Anterior cingulate cortex (tissue), 58 donors: Measurements from ENCODE around the gene LRIF1.
"Not testable (repeated sequence)": the region's sequence is repeated elsewhere in the genome, so short reads cannot be mapped to it uniquely, and the experiment has no call there.

ENCODE experiments used
- DNase-seq, 58 donors: peaks; one replicate each; lab custom pipeline; 2025; lab: John Stamatoyannopoulos, UW

Gene LRIF1

GRCh38 chr1:110951161-110951560 is 12.6 kb downstream of the LRIF1 start:
- no peak for DNase-seq

- DNase-seq = no peak
Observed at GRCh38 chr1:110948038-110948810, 15.5 kb downstream of the LRIF1 start.

GRCh38 chr1:110945626-110946025 is 18.1 kb downstream of the LRIF1 start:
- no peak for DNase-seq

DNA sequence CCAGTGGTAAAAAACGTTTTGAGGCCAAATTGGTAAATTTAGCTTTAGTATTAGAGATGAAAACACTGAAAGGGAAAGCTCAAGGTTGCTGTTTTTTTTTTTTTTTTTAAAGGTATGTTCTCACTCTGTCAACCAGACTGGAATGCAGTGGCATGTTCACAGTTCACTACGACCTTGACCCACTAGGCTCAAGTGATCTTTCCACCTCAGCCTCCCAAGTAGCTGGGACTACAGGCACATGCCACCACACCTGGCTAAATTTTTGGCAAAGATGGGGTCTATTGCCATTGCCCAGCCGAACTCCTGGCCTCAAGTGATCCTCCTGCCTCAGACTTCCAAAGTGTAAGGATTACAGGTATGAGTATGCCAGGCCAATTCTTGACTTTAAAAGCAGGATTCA is 18.9 kb downstream of the LRIF1 start:
- no peak for DNase-seq

- DNase-seq = no peak
Observed at GRCh38 chr1:110936567-110936966, 27.2 kb downstream of the LRIF1 start.

DNA sequence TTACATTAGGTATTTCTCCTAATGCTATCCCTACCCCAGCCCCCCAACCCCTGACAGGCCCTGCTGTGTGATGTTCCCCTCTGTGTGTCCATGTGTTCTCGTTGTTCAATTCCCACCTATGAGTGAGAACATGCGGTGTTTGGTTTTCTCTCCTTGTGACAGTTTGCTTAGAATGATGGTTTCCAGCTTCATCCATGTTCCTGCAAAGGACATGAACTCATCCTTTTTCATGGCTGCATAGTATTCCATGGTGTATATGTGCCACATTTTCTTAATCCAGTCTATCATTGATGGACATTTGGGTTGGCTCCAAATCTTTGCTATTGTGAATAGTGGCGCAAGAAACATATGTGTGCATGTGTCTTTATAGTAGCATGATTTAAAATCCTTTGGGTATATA is 32.6 kb downstream of the LRIF1 start:
- not testable (repeated sequence) for DNase-seq

GRCh38 chr1:110928904-110929303 is 34.8 kb downstream of the LRIF1 start:
- DNase-seq = no peak

GRCh38 chr1:110928191-110928590 is 35.5 kb downstream of the LRIF1 start:
- no peak for DNase-seq

DNA sequence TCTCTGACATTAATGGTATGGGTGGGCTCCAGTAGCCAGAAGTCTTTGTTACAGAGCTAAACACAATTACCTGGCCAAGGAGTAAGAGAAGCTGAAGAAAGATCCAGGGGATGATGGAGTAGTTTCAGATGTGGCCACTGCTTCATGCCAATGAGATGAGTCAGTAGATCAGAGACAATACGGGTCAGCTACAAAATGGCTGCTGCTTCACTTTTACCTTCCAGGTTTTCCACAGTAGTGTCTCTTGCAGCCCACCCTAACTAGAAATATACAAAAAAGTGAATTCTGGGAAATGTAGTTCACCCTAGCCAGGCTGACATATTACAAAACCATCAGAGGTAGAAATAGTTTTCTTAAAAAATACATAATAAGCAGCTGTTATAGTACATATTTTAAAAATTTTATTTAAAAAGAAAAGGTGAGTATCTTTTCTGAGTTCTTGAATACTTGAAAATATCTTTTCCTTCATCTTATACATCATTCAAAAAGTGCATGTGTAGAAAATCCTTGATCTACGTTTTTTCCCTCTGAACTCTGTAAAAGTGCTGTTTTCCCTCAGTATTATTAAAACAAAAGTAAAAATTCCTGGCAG is 36.1 kb downstream of the LRIF1 start:
- no peak for DNase-seq

DNA sequence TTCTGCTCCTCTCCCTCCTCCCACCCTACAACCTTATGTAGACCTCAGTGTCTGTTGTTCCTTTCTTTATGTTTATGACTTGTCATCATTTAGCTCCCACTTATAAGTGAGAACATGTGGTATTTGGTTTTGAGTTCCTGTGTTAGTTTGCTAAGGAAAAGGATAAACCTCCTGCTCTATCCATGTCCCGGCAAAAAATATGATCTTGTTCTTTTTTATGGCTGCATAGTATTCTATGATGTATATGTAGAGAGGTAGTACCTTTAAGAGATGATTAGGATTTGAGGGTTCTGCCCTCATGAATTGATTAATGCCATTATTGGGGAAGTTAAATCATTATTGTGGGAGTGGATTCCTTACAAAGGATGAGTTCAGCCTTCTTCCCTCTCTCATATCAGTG is 41.8 kb downstream of the LRIF1 start:
- DNase-seq = no peak

DNA sequence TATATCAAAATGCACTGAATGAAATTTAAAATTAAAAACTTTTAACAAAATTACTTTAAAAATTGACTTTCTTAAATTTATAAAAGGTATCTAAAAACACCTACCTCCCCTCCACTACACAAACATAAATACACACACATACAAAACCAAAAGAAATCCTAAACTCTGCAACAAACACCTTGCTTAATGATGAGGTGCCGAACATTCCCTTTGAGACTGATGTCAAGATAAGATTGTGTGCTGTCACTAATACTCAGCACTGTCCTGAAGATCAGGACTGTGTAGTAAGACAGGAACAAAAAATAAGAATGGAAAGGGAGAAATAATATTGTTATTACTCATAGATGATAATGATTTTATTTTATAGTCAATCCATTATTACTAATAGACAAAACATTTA is 45.7 kb downstream of the LRIF1 start:
- no peak for DNase-seq

DNA sequence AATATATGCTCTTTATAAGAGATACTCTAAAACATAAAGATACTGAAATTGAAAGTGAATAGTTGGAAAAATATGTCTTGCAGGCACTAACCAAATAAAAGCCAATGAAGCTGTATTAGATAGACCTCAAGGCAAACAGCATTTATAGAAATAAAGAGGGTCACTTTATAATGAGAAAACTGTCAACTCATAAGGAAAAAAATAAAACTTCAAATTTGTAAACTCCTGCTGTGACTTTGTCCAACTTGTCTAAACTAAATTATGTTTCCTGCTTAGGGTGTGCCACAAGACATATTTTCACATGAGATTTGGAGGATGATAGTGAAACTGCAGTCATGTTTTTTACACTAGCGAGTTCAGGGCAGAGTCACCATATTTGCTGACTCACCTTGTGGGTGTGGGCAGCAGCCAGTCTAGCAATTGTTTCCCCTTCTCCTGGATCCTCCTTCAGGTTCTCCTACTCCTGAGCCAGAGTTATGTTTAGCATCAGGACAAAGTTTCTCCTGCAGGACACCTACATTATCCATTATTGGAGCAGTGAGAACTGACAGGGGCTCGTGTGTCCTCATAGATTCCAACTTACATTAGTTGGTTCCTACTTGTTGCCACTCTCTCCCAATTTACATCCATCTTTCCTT is 46.9 kb downstream of the LRIF1 start:
- no peak for DNase-seq

DNA sequence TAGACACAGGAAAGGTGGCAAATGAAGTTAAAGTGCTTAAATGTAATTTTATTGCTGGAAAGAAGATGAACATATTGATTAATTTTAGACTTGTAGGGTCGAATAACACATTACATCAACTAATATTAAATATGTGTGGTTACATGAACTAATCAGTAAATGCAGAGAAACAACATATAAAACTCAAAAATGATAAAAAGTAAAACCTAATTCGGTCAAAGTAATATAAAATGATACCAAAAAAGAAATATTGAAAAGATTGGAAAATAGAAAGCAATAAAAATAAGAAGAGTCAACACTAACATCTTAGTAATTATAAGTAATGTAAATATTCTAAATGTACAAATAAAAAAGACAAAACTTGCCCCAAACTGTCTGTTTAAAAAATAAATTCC is 47.5 kb downstream of the LRIF1 start:
- no peak for DNase-seq

DNA sequence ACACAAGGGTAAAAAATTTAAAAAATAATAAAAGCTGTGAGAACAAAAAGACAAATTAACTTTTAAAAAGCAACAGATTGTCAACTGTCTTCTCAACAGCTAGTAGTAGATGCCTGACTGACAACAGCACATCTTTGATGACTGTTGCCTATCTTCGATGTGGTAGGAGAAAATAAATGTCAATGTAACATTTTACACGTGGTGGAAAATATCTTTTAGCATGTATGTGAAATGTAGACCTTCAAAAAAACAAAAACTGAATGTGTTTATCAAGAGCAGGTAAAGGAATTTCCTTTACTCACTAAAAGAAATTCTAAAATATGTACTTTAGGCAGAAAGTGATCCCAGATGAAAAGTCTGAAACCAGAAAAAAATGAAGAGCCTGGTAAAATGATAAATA is 47.9 kb downstream of the LRIF1 start:
- no peak for DNase-seq

DNA sequence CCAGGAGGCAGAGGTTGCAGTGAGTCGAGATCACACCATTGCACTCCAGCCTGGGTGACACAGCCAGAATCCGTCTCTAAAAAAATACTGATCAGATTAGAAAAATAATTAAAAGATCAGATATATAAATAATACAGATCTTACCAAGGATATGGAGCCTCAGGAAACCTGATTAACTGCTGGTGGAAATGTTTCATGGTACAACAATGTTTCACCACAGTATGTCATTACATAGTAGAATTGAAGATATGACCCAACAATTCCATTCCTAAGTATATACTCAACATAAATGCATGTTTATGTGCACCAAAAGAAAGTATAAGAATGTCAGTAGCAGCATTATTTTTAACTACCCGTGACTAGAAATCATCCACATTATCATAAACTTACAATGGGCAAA is 49.0 kb downstream of the LRIF1 start:
- DNase-seq = no peak

DNA sequence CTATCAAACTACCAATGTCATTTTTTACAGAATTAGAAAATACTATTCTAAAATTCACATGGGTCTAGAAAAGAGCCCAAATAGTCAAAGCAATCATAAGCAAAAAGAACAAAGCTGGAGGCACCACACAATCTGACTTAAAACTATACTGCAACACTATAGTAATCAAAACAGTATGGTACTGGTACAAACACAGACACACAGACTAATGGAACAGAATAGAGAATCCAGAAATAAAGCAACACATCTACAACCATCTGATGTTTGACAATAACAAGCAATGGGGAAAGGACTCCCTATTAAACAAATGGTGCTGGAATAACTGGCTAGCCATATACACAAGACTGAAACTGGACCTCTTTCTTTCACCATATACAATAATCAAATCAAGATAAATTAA is 50.9 kb downstream of the LRIF1 start:
- DNase-seq = no peak

- DNase-seq = no peak
Observed at GRCh38 chr1:110903853-110904500, 59.7 kb downstream of the LRIF1 start.

DNA sequence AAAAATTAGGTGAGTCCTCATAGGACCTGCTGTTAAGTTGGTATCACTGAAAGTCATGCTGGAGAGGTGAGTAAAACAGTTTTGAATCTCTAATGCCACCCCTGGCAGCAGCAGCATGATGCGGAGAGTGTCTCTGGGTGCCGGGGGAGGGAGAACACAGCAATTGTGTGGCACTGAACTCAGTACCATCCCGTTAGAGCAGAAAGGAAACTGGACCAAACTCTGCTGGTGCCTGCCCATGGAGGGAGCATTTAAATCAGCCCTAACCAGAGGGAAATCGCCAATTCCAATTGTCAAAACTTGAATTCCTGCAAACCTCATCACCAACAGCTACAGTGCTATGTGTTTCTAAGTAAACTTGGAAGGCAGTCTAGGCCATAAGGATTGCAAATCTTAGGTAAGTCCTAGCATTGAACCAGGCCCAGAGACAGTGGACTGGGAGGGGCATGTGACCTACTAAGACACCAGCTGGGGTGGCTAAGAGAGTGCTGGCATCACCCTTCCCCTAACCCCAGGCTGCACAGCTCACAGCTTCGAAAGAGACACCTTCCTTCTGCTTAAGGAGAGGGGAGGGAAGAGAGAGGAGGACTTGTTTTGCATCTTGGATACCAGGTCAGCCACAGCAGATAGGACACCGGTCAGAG is 60.8 kb downstream of the LRIF1 start:
- no peak for DNase-seq

GRCh38 chr1:110899458-110899843 is 64.3 kb downstream of the LRIF1 start:
- DNase-seq = no peak

DNA sequence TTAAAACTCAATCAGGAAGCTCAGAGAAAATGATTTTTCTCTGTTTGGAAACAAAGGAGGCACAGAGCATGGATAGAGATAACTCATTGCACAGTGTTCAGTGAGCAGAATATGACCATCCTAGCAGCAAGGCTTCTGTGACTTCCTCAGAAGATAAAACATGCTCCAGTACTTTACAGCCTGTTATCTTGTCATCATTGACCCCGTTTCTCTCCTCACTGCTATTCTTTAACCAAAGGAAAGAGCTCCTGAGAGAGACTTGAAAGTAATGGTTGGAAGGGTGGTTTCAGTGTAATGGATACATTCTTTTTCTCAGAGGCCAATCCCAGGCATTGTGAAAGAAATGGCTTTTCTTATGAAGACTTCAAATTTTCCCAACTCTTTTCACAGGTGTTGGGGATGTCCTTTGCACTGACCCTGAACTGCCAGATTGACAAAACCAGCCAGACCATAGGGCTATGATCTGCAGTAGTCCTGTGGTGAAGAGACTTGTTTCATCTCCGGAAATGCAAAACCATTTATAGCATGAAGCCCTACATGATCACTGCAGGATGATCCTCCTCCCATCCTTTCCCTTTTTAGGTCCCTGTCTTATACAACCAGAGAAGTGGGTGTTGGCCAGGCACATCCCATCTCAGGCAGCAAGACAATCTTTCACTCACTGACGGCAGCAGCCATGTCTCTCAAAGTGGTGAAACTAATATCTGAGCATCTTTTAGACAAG is 64.8 kb downstream of the LRIF1 start:
- no peak for DNase-seq
